Sigmoid colon (tissue), 4 donors: ENCODE measurements around the gene NXPH3.

Experiments
- POLR2AphosphoS5 ChIP-seq, 4 donors: sonication (generic); formaldehyde crosslinking; IDR thresholded peaks; one replicate each; pipeline ENCODE4 v1.6.1; 2017; ENCODE audit warnings: antibody characterized with exemption in 4 of 4
- TF ChIP-seq, protein P1 (sequence below), 4 experiments: fragments of 450-650 bp in 3 of 4; fragments of 200-600 bp in 1 of 4; IDR thresholded peaks; one replicate each; pipeline ENCODE4 v1.5.1; 2016 to 2019; ENCODE audit warnings: antibody characterized with exemption in 4 of 4, mild to moderate bottlenecking in 3 of 4, moderate library complexity in 2 of 4

GRCh38 chr17:49621946-49622529 lies 46.4 kb downstream of the NXPH3 start:
- TF ChIP-seq, protein P1, sequence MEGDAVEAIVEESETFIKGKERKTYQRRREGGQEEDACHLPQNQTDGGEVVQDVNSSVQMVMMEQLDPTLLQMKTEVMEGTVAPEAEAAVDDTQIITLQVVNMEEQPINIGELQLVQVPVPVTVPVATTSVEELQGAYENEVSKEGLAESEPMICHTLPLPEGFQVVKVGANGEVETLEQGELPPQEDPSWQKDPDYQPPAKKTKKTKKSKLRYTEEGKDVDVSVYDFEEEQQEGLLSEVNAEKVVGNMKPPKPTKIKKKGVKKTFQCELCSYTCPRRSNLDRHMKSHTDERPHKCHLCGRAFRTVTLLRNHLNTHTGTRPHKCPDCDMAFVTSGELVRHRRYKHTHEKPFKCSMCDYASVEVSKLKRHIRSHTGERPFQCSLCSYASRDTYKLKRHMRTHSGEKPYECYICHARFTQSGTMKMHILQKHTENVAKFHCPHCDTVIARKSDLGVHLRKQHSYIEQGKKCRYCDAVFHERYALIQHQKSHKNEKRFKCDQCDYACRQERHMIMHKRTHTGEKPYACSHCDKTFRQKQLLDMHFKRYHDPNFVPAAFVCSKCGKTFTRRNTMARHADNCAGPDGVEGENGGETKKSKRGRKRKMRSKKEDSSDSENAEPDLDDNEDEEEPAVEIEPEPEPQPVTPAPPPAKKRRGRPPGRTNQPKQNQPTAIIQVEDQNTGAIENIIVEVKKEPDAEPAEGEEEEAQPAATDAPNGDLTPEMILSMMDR (IDR thresholded peaks at IDR 0.05) = no peak
- TF ChIP-seq POLR2AphosphoS5 (IDR thresholded peaks at IDR 0.05) = no peak
